Heart left ventricle (tissue), 16 donors: ENCODE results near the gene ARHGAP31. TPM values are rescaled to one million over a fixed set of nuclear protein-coding genes. Genes with fewer than 3 reads are reported as not detected.

Experiments used
- ATAC-seq, 4 donors: fragments of 200-7000 bp; cut with Tn5 transposase; one replicate each; pipeline ENCODE4 v1.9.1; 2020 to 2022; ENCODE audit warnings: moderate library complexity in 4 of 4, mild to moderate bottlenecking in 3 of 4, moderate number of reproducible peaks in 1 of 4
- DNase-seq, 5 donors: peaks; one replicate each; pipeline ENCODE4 v3.0.0-alpha.2; 2020
- H3K27ac ChIP-seq, 12 donors: fragments of 200-600 bp; sonication (generic) in 4 of 12; one replicate each; pipeline versions ENCODE4 v1.5.0 to v1.8.0; 2016 to 2022; ENCODE audit warnings: mild to moderate bottlenecking in 2 of 12
- H3K27me3 ChIP-seq, 9 donors: fragments of 200-600 bp; sonication (generic) in 2 of 9; one replicate each; pipeline versions ENCODE4 v1.5.1 to v1.8.0; 2016 to 2022; ENCODE audit warnings: mild to moderate bottlenecking in 3 of 9
- H3K36me3 ChIP-seq, 9 donors: fragments of 200-600 bp; sonication (generic) in 2 of 9; one replicate each; pipeline versions ENCODE4 v1.5.0 to v1.8.0; 2018 to 2022; ENCODE audit warnings: mild to moderate bottlenecking in 2 of 9
- H3K4me1 ChIP-seq, 12 donors: fragments of 200-600 bp; sonication (generic) in 4 of 12; one replicate each; pipeline versions ENCODE4 v1.5.0 to v1.8.0; 2016 to 2022; ENCODE audit warnings: mild to moderate bottlenecking in 3 of 12
- H3K4me3 ChIP-seq, 12 donors: fragments of 200-600 bp; sonication (generic) in 4 of 12; one replicate each; pipeline versions ENCODE4 v1.5.0 to v1.8.0; 2017 to 2022; ENCODE audit warnings: mild to moderate bottlenecking in 9 of 12, moderate library complexity in 4 of 12
- H3K9me3 ChIP-seq, 12 donors: fragments of 200-600 bp; sonication (generic) in 4 of 12; one replicate each; pipeline versions ENCODE4 v1.5.0 to v1.8.0; 2016 to 2022; ENCODE audit warnings: mild to moderate bottlenecking in 1 of 12
- CTCF ChIP-seq, 12 donors: fragments of 200-600 bp; sonication (generic) in 4 of 12; IDR thresholded peaks; one replicate each; pipeline versions ENCODE4 v1.5.0 to v1.8.0; 2018 to 2022; ENCODE audit warnings: antibody characterized with exemption in 12 of 12, mild to moderate bottlenecking in 5 of 12
- POLR2A ChIP-seq, 2 donors: fragments of 450-650 bp; IDR thresholded peaks; one replicate each; pipeline ENCODE4 v1.6.1; 2017; ENCODE audit warnings: antibody characterized with exemption in 2 of 2, mild to moderate bottlenecking in 2 of 2, moderate library complexity in 2 of 2
- WGBS, 4 donors: extraction: QIAGEN DNeasy Blood & Tissue Kit in 2 of 4; methylation state at CpG; one replicate each; pipeline versions ENCODE4 v1.1.5 to v1.1.7; 2013 to 2018; 5-methylcytosine and 5-hydroxymethylcytosine counted together
- intact Hi-C, 10 donors: fragments of 100-400 bp; cut with DNase I; formaldehyde crosslinking; loops; one replicate each; pipeline versions ENCODE4 v1.11.1 to v1.14.2; 2022
- polyA plus RNA-seq, 2 donors: library from polyadenylated mRNA; stranded (reverse); fragments of 200-250 nt; gene quantifications; one replicate each; pipeline ENCODE4 v1.2.3, GENCODE V29; 2013
- total RNA-seq, 9 donors: library from RNA; depleted of rRNA in 2 of 9; stranded (reverse); fragments of >200 nt in 2 of 9; fragmentation: NEBNext Ultra II Directional in 3 of 9; extraction: Animal tissue kit (Norgen Biotek cat#: 25700) in 3 of 9; gene quantifications; one replicate each; pipeline versions ENCODE4 v1.1.0 to v1.2.4, GENCODE V29; 2016 to 2023
- donor health status: ischemic (EF 13 %, LVEDD 7.1; RV severe dilation, severe dysfunction).
- donor health status: healthy with polysubstance abuse.
- donor health status: DM: no; HTN: yes; CAD: no.
- donor health status: DM: no; HTN: no; CAD: no.
- donor health status: ischemic (EF 25% LVEDD 6.9; RV normal size, moderate dysfunction).
- donor health status: ischemic (EF 25% LVEDD 5.7; RV mildly dilated, moderate dysfunction).
- donor health status: healthy.
- donor health status: DM: yes; HTN: yes; CAD: no.
- donor health status: ischemic (EF 35%, LVEDD 5.7; RV mildly dilated, moderate dysfunction).
- donor health status: nonischemic (EF 11% LVEDD 7.7; RV severe dilation, severe dysfunction).
- donor health status: DM: yes; HTN: yes; CAD: no.
- donor health status: PGD.
- donor health status: ischemic (EF 29% LVEDD 5.4; RV normal size, mild dysfunction).
- donor health status: nonischemic (EF 23%, LVEDD 6.1; RV moderate dilation, normal function).

ARHGAP31 gene
- total and polyA plus RNA-seq, 11 donors, result 10.4 to 79.1 (median 33.5) TPM

GRCh38 chr3:119420196-119420595 is 126.0 kb downstream of the ARHGAP31 start:
- Histone ChIP-seq H3K4me1 (peaks cover 0 to 31% (median 9%) of the 10 kb centered on the region in 12 donors), H3K9me3 (peaks cover 0 to 7% (median 0%) of the 10 kb centered on the region in 12 donors), H3K4me3 (no peak overlapping the region), H3K36me3 (peaks cover 0 to 35% (median 20%) of the 10 kb centered on the region in 9 donors), H3K27ac (peak overlapping the region in 1 of 12 donors; percentile 85), H3K27me3 (no peaks in the 10 kb centered on the region)
- DNase-seq (no peak), ATAC-seq (no peak)
- intact Hi-C loops, result loop anchor here in 1 of 10 donors (5.0 kb wide), 1 partner anchor 63 kb away; no protein-coding TSS in a partner anchor
- no peak for TF ChIP-seq CTCF (IDR thresholded peaks at IDR 0.05)
- 43 to 64% (median 49%) methylated on average over 2 of the region's 2 CpGs for WGBS, 4 donors

- Histone ChIP-seq H3K27ac (no peak overlapping the region), H3K4me1 (peaks cover 0 to 2% (median 0%) of the 10 kb centered on the region in 12 donors), H3K27me3 (no peaks in the 10 kb centered on the region), H3K36me3 (peaks cover 0 to 50% (median 37%) of the 10 kb centered on the region in 9 donors), H3K9me3 (peaks cover 0 to 57% (median 29%) of the 10 kb centered on the region in 12 donors), H3K4me3 (no peak overlapping the region)
- DNase-seq (no peak), ATAC-seq (no peak)
- TF ChIP-seq CTCF (IDR thresholded peaks at IDR 0.05) (no peak), POLR2A (IDR thresholded peaks at IDR 0.05) (no peak)
- intact Hi-C loops, result no loop called here
- 93 to 99% (median 96%) methylated on average over 1 of the region's 1 CpG for WGBS, 4 donors
Measured at GRCh38 chr3:119427669-119428068, 133.5 kb downstream of the ARHGAP31 start.

GRCh38 chr3:119428538-119428937 is 134.4 kb downstream of the ARHGAP31 start:
- no peak overlapping the region for H3K4me3 ChIP-seq
- DNase-seq (no peak), ATAC-seq (no peak)
- peaks cover 0 to 10% (median 0%) of the 10 kb centered on the region in 12 donors for H3K4me1 ChIP-seq
- 89 to 97% (median 93%) methylated on average over 1 of the region's 1 CpG for WGBS, 4 donors
- intact Hi-C loops, result no loop called here
- TF ChIP-seq POLR2A (IDR thresholded peaks at IDR 0.05), result no peak
- no peak for TF ChIP-seq CTCF (IDR thresholded peaks at IDR 0.05)
- no peak overlapping the region for H3K27ac ChIP-seq
- no peaks in the 10 kb centered on the region for H3K27me3 ChIP-seq
- H3K36me3 ChIP-seq, result peaks cover 0 to 59% (median 45%) of the 10 kb centered on the region in 9 donors
- H3K9me3 ChIP-seq, result peaks cover 0 to 57% (median 29%) of the 10 kb centered on the region in 12 donors

GRCh38 chr3:119433613-119434325 is 139.6 kb downstream of the ARHGAP31 start:
- WGBS, 4 donors, result 78 to 90% (median 86%) methylated on average over 3 of the region's 3 CpGs
- TF ChIP-seq CTCF (IDR thresholded peaks at IDR 0.05) (no peak), POLR2A (IDR thresholded peaks at IDR 0.05) (no peak)
- ATAC-seq (no peak), DNase-seq (no peak)
- Histone ChIP-seq H3K27ac (no peak overlapping the region), H3K4me1 (peaks cover 0 to 13% (median 0%) of the 10 kb centered on the region in 12 donors), H3K4me3 (no peak overlapping the region), H3K36me3 (peaks cover 3 to 100% (median 98%) of the 10 kb centered on the region in 9 donors), H3K9me3 (peaks cover 0 to 15% (median 6%) of the 10 kb centered on the region in 12 donors), H3K27me3 (no peaks in the 10 kb centered on the region)
- intact Hi-C loops, result no loop called here
